Neural crest cell (in vitro differentiated cells): Measurements from ENCODE around the gene SORCS2. TPM values are rescaled to one million over a fixed set of nuclear protein-coding genes. Genes with fewer than 3 reads are reported as not detected.

Experiments
- DNase-seq: peaks from one replicate; pipeline ENCODE4 v3.0.0; 2021; ENCODE audit warnings: low read depth, mixed read lengths, low spot score
- H3K27ac Mint-ChIP-seq: one replicate; pipeline ENCODE4 v1.8.0; 2021; ENCODE audit warnings: mild to moderate bottlenecking, mixed read lengths; ENCODE audit not compliant: unreplicated experiment
- H3K27me3 Mint-ChIP-seq: 2 replicates; pipeline ENCODE4 v1.8.0; 2021; ENCODE audit warnings: low read depth, mild to moderate bottlenecking, mixed read lengths
- H3K36me3 Mint-ChIP-seq: 2 replicates; pipeline ENCODE4 v1.8.0; 2021; ENCODE audit warnings: low read depth, mild to moderate bottlenecking, mixed read lengths
- H3K4me1 Mint-ChIP-seq: 2 replicates; pipeline ENCODE4 v1.8.0; 2021; ENCODE audit warnings: mixed read lengths
- H3K4me3 Mint-ChIP-seq: one replicate; pipeline ENCODE4 v1.8.0; 2021; ENCODE audit warnings: mild to moderate bottlenecking, mixed read lengths
- H3K9me3 Mint-ChIP-seq: 2 replicates; pipeline ENCODE4 v1.8.0; 2021; ENCODE audit warnings: mixed read lengths
- CTCF ChIP-seq: fragments of 200-600 bp; sonication (generic); conservative IDR thresholded peaks from 2 replicates; pipeline ENCODE4 v1.5.0; 2021; ENCODE audit warnings: antibody characterized with exemption, mild to moderate bottlenecking
- total RNA-seq: library from RNA; stranded (reverse); gene quantifications from 2 replicates; pipeline ENCODE4 v1.2.1, GENCODE V29; 2021

The SORCS2 gene
- total RNA-seq, 1 donor from 2014 or later: 1.1 TPM

DNA sequence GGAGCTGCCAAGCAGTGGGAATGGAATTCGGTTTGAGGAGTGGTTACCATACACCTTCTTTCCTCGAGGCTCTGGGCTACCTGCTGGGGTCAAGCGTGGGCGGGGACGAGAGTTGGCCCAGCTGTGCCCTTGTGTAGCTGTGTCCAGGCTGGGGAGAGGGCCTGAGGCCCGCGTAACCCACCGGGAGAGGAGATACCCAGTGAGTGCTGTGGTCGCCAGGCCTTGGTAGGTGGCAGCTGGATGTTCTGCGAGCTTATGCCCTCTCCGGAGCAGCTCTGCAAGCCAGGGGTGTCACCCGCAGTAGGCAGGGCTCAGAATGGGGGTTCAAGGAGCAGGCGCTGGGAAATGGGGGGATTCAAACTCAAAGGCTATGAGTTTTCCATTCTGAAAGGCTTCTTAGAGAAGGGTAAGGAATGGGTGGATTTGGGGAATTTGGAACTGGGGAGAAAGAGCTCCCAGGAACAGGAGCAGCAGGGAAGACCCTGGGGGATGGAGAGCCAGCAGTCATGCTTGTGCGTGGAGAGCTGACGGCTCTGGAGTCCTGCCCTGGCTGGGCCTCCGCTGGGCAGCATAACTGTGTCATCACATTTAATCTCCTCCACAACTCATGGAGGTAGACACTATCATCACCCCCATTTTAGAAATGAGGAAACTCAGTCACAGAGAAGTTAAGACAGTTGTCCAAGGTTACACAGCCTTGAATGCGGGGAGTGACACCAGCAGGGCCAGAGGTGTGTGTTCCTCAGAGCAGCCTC is 117.5 kb downstream of the SORCS2 start:
- no peak overlapping the region for H3K27ac Mint-ChIP-seq

DNA sequence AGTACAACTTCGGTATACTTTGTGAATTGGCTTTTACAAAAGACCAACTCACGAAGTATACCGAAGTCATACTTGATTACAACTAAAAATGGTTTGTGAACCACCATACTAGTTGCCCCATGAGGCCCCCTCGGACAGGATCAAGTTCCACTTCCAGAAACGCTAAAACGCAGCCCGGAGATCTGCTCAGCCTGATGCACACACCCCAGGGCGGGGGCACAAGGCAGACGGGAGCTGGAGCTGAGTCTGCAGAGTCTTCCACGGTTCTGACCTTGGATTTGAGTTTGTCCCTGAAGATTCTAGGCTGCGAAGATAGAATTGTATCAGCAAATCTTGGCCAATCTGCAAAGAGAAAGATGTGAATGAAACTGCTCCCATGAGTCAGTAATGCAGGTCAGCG is 118.1 kb downstream of the SORCS2 start:
- no peaks in the 10 kb centered on the region for H3K27me3 Mint-ChIP-seq
- peaks cover 8% of the 10 kb centered on the region for H3K4me1 Mint-ChIP-seq
- no peaks in the 10 kb centered on the region for H3K36me3 Mint-ChIP-seq
- DNase-seq: no peak
- no peak overlapping the region for H3K4me3 Mint-ChIP-seq
- H3K9me3 Mint-ChIP-seq: no peaks in the 10 kb centered on the region
- TF ChIP-seq CTCF: no peak
- no peak overlapping the region for H3K27ac Mint-ChIP-seq

More for the DNA sequence above, 117.5 kb downstream of the SORCS2 start:
- Mint-ChIP-seq H3K4me3 (no peak overlapping the region), H3K36me3 (no peaks in the 10 kb centered on the region), H3K4me1 (peaks cover 8% of the 10 kb centered on the region), H3K9me3 (no peaks in the 10 kb centered on the region), H3K27me3 (no peaks in the 10 kb centered on the region)
- TF ChIP-seq CTCF: no peak
- DNase-seq: no peak

DNA sequence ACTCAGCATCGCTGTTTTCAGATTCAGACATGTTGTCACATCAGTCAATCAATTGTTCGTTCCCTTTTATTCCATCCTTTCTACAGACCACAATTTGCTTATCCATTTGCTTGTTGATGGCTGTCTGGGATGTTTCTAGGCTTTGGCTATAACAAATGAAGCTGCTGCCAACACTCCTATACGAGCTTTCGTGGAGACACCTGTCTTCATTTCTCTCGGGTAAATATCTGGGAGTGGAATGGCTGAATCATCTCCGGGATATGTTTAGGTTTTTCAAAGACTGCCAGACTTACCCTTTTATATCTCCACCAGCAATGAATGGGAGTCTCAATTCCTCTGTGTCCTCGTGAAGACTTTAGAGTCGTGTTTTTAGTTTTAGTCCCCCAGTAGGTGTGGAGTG is 118.9 kb downstream of the SORCS2 start:
- no peak overlapping the region for H3K4me3 Mint-ChIP-seq
- H3K4me1 Mint-ChIP-seq: peaks cover 8% of the 10 kb centered on the region
- no peaks in the 10 kb centered on the region for H3K27me3 Mint-ChIP-seq

GRCh38 chr4:7312691-7313090 is 120.4 kb downstream of the SORCS2 start:
- no peak for DNase-seq
- peaks cover 5% of the 10 kb centered on the region for H3K4me1 Mint-ChIP-seq
- H3K9me3 Mint-ChIP-seq: no peaks in the 10 kb centered on the region
- H3K27me3 Mint-ChIP-seq: no peaks in the 10 kb centered on the region
- no peak for TF ChIP-seq CTCF
- H3K27ac Mint-ChIP-seq: peak overlapping the region; percentile 50
- H3K36me3 Mint-ChIP-seq: no peaks in the 10 kb centered on the region
- no peak overlapping the region for H3K4me3 Mint-ChIP-seq

More for the DNA sequence above, 118.9 kb downstream of the SORCS2 start:
- Mint-ChIP-seq H3K27ac (no peak overlapping the region), H3K36me3 (no peaks in the 10 kb centered on the region), H3K9me3 (no peaks in the 10 kb centered on the region)
- TF ChIP-seq CTCF: no peak
- no peak for DNase-seq

DNA sequence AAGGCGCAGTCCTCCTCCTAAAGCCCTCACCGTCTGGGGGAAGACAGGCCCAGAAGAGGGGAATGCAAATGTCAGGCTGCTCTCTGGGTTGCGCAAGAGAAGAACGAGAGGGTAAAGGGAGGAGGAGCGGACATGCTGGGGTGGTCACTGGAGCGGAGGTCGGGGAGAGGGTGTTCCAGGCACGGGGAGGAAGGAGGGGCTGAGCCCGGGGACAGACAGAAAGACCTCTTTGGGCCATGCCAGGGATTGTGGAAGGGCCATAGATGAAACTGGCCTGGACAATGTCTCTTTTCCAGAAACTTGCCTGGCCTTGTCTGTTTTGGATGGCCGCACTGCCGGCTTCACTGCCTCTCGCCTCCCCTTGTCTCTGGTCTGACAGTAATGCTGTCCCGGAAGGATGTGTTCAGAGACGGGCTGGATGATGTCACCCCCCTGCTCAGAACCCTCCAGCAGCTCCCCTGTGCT is 121.0 kb downstream of the SORCS2 start:
- DNase-seq: no peak
- H3K36me3 Mint-ChIP-seq: no peaks in the 10 kb centered on the region
- peaks cover 4% of the 10 kb centered on the region for H3K4me1 Mint-ChIP-seq
- H3K27ac Mint-ChIP-seq: no peak overlapping the region
- no peak overlapping the region for H3K4me3 Mint-ChIP-seq
- no peaks in the 10 kb centered on the region for H3K27me3 Mint-ChIP-seq
- no peak for TF ChIP-seq CTCF
- no peaks in the 10 kb centered on the region for H3K9me3 Mint-ChIP-seq
